HG02852 (cell line): ENCODE data around the gene PLXNA3.

Experiments used
- ATAC-seq: cut with Tn5 transposase; IDR thresholded peaks from one replicate; pipeline ENCODE4 v1.9.1; 2021; ENCODE audit warnings: mild to moderate bottlenecking, moderate library complexity; ENCODE audit not compliant: unreplicated experiment

PLXNA3 gene

DNA sequence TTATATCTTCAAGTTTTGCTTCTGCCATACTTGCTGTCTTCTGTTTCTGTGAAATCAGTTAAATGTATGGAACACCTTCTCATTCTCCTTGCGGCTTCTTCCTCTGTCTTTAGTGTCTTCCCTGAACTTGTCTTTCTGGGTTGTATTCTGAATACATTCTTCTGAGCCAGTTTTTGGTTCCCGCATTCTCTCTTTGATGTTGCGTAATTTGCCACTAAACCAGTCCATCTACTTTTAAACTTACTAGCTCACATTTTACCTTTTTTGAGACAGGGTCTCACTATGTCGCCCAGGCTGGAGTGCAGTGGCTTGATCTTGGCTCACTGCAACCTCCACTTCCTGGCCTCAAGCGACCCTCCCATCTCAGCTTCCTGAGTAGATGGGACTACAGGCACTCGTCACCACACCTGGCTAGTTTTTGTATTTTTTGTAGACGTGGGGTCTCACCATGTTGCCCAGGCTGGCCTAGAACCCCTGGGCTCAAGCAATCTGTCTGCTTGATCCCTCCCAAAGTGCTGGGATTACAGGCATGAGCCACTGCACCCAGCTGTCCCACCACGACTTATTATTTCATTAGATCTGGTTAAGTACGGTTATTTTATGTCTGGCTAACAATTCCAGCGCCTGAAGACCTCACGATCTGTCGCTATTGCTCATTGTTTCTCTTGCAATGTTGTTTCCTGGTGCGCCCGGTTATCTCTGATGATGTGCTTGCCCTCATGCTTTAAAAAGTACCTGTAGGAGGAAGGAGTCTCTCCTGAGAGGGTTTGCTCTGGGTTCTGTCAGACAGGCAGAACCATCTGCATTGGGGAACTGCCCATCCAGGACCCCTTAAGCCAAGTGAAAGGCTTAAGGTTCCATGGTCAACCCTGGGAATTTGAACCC lies 67.8 kb downstream of the PLXNA3 start:
- no peak for ATAC-seq

DNA sequence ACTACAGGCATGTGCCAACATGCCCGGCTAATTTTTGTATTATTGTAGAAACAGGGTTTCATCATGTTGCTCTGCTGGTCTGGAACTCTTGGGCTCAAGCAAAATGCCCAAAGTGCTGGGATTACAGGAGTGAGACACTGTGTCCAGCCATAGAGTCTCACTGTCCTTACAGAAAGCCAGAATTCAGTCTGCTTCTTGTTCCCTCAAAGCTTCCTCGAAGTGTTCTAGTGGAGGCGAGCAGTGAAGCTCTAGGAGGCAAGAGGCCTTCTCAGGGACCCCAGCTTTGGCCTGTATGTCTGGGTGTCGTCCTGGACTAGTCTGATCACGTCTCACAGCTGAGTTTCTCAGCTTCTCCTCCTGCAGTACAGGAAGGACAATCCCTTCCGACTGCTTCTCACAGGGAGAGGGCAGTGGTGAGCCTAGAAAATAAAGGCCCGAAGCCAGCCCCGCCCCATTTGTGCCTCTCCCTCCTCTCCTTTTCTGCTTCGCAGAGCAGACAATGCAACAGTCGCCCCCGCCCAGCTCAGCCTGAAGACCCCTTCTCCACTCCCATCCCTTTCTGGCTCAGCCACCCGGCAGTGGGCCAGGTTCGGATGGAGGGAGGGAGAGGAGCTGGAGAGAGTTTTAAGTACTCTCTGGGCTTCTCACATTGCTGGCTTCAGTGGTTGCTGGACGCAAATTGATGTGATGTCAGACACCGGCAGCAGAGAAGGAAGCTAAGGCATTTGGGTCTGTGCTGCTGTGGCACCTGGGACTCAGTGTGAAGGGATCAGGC lies 69.0 kb downstream of the PLXNA3 start:
- ATAC-seq, result peak; percentile 84
